GM04504 (cell line): Measurements from ENCODE around the gene DGKD.

Experiments used
- DNase-seq: peaks from one replicate; pipeline ENCODE4 v3.0.0-alpha.2; 2012; ENCODE audit warnings: low read depth

DGKD gene

GRCh38 chr2:233428438-233428837 is 74.1 kb downstream of the DGKD start:
- no peak for DNase-seq

DNA sequence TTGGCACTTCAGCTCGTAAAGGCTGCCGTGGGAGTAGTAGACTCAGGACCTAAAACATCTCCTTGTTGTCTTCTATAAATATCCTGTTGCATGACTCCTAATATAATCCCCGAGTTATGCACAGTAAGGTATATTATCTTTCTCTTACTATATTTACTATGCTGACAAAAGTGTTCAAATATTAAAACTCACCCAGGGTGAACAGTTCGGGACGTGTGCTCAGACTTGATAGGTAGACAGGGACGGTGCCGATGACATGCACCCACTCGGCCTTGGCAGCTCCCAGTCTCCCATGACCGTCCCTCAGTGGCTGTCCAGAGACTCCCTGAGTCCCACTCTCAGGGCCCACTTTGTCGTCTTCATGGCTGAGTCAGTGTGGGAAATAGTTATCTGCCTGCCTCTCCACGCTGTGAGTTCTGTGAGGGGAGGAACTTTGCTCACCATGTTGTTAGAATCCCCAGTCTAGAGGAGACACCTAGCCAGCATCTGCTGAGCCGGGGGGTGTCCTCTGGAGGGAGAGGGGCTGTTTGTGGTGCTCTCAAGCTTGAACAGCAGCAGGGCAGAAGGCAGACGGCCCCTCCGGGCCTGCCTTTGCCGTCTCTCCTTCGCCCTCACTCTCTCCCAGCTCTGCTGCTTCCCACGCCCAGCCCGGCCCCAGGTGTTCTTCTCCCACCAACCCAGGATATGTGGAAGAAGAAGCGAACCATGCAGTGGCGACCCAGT is 75.0 kb downstream of the DGKD start:
- DNase-seq = no peak

DNA sequence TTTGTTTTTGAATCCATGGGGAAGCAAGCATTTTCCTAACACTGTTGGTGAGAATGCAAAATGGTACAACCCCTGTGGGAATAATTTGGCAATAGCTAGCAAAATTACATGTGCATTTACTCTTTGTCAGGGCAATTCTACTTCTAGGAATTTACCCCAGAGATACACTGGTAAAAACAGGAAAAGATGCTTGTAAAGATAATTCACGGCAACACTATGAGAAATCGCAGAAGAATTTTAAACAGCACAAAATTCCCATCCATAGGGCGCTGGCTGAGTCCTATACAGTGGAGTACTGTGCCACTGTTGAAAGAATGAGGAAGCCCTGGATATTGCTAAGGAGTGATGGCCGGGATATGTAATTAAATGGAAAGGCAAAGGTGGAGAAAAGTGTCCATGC is 75.8 kb downstream of the DGKD start:
- no peak for DNase-seq

DNA sequence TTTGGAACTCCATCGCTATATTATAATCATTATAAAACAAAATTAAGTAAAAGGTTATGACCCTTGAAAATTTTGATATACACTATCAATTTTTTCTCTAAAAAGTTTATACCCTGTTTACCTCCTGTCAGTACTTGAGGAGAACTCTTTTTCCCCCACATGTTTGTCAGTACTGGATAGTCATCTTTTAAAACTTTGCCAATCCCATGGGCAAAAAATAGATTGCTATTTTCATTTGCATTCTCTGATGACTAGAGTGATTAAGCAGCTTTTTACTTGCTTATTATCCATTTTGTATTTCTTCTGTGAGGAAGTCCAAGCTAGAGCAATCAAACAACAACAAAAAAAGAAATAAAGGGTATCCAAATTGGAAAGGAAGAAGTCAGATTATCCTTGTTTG is 76.4 kb downstream of the DGKD start:
- no peak for DNase-seq

DNA sequence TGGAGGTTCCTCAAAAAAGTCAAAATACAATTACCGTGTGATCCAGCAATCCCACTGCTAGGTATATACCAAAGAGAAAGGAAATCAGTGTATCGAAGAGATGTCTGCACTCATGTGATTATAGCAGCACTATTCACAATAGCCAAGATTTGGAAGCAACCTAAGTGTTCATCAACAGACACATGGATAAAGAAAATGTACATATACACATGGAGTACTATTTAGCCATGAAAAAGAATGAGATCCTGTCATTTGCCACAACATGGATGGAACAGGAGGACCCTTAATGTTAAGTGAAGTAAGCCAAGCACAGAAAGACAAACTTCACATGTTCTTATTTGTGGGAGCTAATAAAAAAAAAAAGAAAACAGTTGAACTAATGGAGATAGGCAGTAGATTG is 78.7 kb downstream of the DGKD start:
- DNase-seq = no peak

- DNase-seq = no peak
Observed at GRCh38 chr2:233433794-233434193, 79.5 kb downstream of the DGKD start.

- no peak for DNase-seq
Observed at GRCh38 chr2:233434666-233435330, 80.5 kb downstream of the DGKD start.

DNA sequence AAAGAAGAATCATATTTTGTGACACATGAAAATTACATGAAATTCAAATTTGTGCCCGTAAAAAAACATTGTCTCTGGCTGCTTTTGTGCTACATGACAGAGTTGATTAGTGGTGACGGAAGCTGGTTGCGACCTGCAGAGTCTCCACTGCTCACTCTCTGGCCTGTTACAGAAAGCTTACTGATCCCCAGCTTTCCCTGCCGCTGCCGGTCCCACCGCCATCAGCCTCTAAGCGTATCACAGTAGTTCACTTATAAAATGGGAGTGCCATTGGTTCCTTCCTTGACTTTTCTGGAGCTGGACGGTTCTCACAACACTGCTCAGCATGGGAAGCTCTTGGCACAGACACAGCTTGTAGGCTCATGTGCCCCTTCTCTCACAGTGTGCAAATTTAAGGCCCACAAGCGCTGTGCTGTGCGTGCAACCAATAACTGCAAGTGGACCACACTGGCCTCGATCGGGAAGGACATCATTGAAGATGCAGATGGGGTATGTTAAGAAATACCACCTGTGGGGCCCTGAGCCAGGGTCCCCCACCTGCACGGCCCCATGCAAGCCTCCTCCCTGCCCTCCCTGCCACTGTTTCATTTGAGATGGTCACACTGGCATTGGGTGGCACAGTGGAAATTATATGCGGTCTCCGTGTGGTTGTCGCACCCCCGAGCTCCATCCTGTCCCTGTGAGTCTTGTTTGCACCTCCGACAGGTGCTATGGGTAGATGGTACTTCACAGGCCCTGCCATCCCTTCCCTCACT is 81.3 kb downstream of the DGKD start:
- DNase-seq = no peak

DNA sequence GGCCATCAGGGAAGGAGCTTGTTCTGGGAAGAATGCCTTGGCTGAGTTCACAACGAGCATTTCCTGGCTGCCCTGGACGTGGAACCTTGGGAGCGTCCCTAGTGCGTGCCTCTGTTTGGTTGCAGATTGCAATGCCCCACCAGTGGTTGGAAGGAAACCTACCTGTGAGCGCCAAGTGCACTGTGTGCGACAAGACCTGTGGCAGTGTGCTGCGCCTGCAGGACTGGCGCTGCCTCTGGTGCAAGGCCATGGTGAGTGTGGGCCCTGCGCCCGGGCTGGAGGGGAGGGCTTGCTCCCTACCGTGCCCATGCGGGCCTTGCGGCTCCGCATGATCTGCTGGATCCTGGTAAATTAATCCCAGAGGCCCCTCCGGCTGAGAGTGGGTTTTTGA is 81.9 kb downstream of the DGKD start:
- no peak for DNase-seq

- no peak for DNase-seq
Observed at GRCh38 chr2:233436691-233437438, 82.6 kb downstream of the DGKD start.

DNA sequence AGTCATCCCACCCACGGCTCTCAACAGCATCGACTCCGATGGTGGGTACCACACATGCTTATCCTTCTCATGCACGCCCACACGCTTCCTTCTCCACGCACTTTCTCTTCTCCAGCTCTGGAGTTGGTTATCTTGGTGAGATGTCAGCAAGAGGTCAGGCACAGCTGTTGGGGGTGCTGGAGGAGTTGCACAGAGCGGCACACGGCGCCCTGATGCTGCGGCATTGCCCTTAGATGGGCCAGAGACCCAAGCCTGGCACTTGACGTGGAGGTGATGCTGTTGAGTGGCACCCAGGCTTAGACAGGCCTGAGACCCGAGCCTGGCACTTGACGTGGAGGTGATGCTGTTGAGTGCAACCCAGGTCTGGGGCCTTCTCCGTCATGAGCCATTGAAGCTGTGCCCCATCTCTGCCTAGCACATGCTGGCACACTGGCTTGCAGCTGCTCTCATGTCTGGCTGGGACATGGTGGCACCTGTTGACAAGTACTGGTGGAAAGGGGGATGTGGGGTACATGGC is 83.2 kb downstream of the DGKD start:
- DNase-seq = no peak

GRCh38 chr2:233438573-233439147 is 84.4 kb downstream of the DGKD start:
- no peak for DNase-seq

DNA sequence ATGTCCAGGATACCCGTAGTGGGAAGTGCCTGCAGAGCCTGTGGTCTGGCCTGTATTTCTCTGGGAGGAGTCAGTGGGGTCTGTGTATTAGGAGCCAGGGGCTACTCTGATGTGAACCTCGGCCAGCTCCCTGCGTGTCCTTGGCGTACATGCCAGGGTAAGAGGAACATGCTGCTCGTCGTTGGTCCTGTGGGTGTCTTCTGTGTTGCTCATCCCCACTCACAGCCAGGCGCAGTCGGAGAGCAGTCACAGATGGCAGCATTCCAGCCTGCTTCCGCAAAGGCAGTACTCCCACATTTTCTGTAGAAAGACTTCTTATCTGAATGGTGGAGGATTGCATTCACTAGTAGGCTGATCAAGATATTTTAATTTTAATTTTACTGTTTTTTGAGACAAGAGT is 84.9 kb downstream of the DGKD start:
- no peak for DNase-seq

DNA sequence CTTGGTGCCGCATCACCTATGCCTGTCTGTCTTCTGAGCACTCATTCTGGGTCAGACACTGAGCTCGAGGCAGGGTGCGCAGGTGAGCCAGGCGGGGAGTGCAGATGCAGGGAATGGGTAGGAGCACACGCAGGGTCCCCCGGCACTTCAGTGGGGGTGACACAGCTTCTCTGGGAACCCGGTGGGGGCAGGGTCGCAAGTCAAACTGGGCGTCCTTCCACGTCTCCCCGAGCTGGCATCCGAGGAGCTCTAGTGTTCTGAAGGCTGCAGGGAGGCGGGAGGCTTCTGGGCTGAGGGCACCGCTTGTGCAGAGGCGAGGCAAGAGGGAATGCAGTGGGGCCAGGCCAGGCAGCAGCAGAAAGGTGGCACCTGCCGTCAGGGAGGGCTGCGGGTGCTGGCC is 86.0 kb downstream of the DGKD start:
- DNase-seq = no peak

DNA sequence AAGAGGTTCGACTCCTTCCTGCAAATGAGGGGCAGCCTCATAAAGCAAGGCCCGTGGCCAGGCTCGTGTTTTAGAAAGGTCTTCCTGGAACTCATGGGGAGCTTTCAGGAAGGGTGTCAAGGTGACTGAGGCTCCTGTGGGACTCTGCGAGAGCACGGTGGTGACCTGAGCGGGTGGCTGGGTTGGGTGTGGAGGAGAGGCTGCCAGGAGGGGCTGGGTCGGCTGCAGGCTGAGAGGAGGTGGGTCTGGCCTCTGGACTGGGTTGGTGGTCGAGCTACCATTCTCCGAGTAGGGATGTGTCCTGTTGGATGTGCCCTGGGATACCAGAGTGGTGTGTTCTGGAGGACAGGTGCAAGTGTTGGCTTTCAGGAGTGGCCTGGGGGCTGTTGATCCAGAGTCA is 86.4 kb downstream of the DGKD start:
- no peak for DNase-seq

DNA sequence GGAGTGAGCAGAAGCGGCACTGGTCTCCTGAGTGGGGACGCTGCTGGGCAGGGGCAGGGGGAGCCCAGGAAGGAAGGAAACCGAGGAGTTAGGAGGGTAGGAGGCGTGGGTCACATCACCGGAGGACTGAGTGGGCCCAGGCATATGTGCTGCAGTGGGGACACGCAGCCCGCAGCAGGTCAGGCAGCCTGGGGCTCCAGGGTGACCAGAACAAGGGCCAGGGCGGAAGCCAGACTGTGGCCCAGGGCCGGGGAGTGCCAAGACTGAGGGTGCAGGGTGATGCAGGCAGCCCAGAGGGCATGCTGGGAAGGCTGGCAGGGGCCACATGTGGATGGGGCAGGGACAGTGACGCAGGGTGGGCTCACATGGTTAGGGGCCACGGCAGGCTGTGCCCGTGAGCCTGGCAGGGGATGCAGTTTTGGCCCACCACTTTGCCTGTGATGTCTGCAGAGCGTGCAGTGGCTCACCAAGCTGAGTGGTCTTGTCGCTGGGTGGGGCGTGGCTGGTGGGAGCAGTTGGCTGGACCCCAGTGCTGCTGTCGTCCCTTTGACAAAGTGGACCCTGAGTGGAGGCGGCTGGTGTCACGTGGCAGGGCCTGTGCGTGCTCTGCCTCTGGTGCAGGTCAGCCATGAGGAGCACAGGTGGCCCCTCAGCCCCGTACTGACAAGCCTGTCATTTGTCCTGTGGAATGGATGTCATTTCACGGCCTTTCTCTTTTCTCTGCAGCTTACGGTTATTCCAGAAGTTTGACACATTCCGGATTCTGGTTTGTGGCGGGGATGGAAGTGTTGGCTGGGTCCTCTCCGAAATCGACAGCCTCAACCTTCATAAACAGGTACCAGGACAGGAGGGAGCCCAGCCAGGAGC is 87.1 kb downstream of the DGKD start:
- DNase-seq = no peak

DNA sequence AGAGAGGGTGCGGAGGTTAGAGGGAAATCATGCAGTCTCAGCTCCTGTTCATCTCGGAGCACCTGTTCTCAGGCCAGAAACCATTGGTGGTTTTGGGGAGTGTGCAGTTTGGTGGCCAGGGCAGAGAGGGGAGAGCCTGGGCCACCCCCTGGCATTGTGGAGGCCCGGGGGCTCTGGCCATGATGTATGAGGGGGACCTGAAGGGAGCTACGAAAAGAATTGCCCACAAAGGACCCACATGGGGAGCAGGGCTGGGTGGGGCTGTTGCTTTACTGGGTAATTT is 87.7 kb downstream of the DGKD start:
- no peak for DNase-seq

- peak; percentile 52 for DNase-seq
Observed at GRCh38 chr2:233443511-233444183, 89.4 kb downstream of the DGKD start.

- DNase-seq = no peak
Observed at GRCh38 chr2:233444501-233444900, 90.2 kb downstream of the DGKD start.

DNA sequence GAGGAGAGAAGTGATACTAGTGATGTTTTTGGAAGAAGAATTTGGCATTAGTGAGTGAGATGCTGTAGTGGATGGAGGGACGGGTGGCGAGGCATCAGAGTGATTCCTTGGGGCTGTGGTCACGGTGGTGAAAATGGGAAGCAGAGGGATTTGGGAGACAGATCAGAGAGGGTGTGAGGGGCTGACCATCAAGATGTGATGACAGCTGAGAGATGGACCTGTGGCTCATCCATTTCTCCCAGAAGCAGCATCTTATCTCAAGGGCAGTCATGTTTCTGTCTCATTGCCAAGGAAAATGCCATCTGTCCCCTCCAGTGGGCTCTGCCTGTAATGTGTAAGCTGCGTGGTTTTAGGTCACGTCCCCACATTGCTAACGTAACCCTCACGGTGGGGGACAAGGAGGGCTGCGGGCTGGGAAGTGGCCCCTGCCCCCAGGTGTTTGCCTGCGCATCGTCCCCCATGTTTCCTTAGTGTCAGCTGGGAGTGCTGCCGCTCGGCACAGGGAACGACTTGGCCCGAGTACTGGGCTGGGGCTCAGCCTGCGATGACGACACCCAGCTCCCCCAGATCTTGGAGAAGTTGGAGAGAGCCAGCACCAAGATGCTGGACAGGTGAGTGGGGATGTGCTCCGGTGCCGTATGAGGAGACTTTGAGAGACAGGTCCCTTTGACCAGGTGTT is 91.0 kb downstream of the DGKD start:
- DNase-seq = no peak
